Midbrain (tissue), 1 donor: ENCODE data around the gene SV2B.

Source experiments
- DNase-seq: peaks from one replicate; lab custom pipeline; 2025; lab: John Stamatoyannopoulos, UW

The SV2B gene

DNA sequence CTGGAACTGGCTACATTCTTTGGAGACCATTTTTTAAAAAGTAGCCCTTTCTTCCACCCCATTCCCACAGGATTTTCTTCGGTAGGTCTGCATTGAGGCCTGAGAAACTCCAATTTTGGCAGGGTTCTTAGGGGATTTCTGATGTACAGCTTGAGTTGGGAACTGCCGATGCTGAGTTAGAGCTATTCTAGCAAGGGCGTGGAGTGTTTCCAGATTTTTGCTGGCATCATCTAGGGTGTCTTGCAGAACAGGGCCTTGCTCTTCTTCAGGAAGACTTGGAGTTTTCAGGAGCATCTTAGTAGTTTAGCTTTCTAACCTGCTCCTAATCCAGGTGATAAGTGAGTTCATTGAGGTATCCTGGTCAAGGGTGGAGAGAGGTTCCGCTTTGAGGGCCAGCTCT, 41.0 kb downstream of the SV2B start:
- no peak for DNase-seq

DNA sequence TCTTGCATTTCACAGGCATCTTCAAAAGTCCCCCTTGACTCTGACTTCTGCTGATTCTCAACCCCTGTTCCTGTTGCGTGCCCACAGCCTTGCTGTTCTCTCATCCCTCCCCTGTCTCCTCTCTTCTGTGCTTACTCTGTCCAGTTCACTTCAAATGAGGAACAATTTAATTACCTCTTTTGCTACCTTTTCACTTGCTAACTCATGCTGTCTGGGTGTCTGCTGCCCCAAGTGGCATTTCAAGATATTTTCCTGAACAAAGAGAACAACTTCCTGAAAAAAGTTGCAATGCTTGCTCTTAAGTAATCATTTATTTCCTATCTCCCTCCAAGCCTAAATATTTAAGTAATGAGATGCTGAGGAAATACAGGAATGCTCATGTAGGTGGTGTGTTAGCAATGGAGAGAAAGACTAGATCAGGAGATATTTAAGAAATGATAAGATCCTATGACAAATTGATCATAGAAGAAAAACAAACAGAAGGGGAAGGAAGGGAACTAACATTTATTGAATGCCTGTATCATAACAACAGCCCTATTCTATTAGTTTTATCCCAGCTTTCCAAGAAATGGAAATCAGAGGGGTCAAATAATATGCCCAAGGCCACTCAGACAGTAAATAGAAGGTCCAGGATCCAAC, 42.2 kb downstream of the SV2B start:
- DNase-seq = no peak

DNA sequence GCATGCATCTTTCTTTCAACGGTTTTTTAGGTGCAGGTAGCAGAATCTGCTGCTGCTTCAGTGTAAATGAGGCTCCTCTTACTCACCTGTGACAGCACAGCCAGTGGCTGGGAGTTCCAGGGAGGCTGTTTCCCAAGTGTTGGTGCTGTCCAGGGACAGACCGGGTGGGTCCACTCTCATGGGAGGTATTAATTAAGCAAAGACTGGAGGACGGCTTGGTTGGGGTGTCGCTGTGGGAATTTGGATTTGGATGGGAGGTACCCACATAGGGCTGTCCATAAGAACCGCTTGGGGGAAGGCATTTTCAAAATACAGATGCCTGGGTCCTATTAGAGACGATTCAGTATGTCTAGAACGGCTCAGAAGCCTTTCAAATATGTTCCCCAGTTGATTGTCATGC, 42.9 kb downstream of the SV2B start:
- DNase-seq = no peak

DNA sequence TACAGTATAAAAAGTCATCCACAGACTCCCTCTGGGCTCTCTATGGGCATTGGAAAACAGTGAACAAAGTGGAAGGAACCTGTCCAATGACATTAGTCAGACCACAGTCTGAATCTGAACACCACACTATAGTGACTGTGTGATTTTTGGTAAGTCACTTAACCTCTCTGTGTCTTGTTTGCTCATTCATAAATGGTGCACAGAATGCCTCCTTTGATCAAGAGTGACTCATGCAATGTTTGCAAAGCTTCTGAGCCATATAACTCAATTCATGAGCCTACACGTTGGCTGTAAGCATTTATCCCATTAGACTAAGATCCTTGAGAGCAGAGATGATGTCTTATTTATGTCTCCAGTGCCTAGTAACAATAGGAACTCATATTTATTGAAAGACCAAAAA, 46.7 kb downstream of the SV2B start:
- DNase-seq = no peak

DNA sequence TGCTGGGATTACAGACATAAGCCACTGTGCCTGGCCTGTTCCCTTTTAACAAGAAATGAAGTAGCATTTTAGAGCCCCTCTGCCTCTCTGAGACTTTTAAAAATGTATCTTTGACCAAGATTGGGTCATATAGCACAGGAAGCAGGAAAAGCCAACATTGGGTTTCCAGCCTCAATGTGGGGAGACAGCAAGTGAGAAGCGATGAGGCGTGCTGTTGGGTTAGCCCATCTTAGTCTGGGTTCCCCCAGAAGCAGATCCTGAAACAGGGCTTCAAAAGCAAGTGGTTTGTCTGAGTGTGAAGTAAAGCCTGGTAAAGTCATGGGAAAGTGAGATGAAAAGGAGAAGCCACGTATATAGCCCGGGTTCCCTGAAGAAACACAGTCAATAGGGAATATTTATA, 48.2 kb downstream of the SV2B start:
- no peak for DNase-seq

DNA sequence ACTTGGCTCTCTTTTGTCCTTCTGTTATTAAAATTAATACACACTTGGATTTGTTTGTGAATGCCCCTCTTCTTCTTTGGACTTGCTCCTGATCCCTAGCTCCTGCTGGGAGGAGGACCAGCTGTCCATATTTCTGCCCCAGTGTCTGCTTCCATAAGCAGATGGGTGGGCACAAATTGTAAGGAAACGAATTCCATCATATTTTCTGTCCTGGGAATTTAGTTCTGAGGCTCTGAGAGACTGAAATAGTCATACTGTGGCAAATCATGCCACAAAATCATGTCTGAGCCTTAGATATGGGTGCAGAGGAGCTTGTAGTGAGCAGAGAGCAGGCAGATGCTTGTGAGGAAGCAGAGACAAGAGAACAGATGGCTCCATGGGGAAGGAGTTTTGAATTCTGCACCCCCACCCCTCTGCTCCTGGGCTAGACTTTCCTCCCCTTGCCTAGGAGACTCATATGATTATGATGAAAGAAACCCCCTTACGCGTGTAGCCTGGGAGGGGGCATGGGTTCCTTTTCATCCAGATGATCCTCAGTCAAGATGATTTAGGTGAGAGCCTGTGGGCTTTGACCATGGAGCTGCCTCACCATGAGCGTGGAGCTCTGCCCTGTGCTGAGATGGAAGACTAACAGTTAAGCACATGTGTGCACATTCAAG, 50.6 kb downstream of the SV2B start:
- DNase-seq = no peak

DNA sequence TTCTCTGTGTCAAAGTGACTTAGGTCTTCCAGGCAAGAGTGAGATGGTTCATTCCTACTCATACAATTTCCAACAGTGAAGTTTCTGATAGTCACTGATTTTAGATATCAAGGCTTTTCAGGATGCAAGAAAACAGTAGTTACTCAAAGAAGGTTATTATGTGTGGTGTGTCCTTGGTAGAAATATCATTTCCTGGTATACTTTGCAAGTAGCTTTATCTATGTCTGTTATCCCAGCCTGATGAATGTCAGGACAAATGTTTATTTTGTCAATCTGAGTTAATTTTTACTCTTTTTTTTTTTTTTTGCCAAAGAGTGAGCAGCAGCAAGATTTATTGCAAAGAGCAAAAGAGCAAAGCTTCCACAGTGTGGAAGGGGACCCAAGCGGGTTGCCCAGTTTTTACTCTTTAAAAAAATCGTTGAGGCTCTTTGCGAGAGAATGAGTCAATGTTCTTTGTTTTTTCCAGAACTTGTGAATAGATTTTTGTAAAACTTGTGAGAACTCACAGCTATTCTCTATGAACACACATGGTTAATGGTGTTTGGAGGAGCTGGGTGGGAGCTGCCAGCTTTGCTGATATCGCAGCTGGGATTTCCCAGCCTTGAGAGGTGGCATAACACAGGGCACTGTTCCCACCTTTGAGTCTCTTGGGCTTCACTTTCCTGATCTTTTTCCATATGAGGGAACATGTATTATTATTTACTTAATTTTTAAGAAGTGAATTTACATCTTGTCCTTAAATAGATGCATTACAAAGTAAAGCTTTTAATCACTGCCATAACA, 51.9 kb downstream of the SV2B start:
- no peak for DNase-seq

DNA sequence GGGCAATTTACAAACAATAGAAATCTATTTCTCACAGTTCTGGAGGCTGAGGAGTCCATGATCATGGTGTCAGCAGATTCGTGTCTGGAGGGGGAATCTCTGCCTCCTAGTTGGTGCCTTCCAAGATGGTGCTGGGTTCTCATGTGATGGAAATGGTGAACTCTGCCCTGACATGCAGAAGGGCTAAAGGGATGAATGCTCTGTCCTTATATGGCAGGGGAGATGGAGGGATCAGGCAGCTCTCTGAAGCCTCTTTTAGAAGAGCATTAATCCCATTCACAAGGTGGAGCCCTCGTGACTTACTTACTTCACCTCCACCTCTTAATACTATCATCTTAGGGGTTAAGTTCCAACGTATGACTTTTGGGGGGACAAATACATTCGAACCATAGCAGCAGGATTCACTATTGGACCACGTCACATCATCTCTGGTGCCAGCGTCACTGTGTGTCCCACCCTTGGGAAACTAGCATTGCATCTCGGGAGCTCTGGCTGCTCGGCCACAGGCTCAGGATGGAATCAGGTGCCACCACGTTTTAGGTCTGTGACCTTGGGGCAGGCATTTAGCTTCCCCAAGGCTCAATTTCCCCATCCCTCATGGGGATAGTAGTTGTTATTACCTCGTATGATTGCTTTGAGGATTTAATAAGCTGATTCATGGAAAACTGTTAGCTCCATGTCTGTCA, 53.0 kb downstream of the SV2B start:
- DNase-seq = no peak

DNA sequence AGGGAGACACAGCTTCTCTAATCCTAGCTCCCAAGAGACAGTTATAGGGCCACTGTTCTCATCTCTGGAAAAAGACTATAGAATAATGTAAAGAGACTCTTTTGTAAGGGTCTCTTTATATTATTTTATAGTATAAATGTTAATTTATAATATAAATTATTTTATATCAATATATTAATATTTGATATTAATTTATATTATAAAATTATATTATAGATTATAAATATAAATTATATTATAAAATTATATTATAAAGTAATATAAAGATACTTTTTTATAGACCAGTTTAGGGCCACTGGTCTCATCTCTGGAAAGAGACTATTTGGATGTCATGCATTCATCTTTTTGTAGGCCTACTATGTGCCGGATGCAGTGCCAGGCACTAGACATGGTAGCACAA, 53.9 kb downstream of the SV2B start:
- no peak for DNase-seq

DNA sequence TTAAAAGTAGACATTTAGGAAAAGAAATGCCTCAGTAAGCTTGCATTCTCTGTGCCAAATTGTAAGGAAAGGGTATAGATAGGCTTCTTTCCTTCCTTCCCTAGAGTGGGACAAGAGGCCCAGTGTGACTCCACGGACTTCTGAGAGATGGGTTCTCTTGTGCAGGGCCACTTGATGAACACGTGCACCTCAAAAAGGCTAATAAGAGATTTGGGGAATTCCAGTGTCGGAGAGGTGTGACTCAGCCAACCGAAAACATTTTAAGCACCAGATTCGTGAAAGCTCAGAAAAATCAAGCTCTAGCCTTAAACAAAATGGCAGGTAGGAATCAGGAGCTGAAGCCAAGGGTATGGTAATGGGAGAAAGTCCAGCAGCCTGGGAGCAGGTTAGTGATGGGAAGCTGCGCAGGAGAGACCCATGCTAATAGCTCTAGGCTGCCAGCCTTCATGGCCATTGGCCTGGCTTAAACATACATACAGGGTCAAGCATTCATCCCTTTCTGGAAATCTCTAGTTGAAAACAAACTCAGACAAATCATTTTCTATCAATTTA, 56.2 kb downstream of the SV2B start:
- no peak for DNase-seq

DNA sequence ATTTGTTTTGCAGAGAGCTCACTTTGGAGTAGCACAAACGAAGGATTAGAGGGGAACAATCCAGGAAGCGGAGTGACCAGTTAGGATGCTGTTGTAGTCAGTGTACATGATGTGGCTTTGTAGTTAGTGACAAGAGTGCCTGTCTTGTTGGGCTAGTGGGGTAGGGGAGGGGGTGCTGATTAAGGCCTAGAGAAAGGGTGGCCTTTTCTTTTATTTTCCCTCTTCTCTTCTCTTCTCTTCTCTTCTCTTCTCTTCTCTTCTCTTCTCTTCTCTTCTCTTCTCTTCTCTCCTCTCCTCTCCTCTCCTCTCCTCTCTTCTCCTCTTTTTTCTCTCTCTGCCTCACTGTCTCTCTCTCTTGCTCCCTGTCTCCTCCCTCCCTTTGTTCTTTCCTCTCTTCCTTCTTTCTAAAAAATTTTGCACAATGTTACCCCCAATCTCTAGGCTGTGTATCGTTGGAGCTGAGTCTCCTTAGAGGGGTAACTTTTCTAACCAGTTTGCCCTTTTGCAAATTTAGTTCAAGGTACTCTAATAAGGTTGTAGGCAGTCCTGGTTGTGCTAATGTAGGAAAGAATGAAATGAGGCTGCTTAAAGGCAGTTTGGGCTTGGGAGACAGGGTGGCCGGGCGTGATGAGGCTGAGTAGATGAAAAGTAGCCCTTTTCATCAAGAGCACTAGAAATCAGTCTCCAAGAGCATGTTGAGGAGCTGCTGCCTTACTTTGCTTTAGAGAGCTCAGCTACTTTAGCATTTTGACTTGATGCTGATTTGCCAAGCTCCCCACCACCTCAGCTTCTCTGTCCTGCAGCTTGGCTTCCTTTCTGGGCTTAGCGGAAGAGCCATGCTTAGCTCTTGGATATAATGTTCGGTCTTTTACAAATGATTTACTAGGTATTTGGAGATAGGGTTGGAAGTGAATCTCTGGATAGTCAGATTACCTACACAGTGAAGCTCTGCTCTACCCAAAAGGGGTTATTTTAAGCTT, 58.6 kb downstream of the SV2B start:
- DNase-seq = no peak

DNA sequence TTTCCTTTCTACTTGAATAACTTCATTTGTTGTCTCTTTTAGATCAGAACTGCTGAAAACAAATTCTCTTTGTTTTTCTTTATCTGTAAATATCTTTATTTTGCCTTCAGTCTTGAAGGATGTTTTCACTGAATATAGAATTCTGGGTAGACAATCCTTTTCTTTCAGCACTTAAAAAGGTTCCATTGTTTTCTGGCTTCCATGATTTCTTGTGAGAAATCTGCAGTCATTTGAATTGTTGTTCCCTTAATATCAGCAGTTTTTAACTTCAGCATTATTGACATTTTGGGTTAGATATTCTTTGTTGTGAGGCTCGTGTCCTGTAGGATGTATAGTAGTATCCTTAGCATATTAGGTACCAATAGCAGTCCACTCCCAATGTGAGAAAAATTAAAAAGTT, 65.8 kb downstream of the SV2B start:
- no peak for DNase-seq

DNA sequence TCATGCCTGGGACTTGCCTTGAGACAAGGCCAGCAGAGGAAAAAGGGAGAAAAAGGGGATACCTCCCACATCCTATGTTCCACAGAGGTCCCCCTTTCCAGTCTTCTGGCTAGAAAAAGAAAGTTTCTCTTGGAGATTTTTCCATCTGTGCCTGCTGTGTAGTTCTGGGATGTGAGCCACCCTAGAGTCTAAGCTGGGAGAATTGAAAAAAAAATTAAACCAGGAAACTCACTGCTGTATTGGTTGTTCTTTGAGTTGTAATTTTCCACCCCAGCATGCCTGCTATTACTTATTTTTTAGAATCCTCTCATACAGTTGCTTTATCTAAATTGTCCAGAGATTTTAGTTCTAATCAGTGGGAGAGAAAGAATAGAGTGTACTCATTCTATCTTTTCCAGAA, 68.4 kb downstream of the SV2B start:
- no peak for DNase-seq

DNA sequence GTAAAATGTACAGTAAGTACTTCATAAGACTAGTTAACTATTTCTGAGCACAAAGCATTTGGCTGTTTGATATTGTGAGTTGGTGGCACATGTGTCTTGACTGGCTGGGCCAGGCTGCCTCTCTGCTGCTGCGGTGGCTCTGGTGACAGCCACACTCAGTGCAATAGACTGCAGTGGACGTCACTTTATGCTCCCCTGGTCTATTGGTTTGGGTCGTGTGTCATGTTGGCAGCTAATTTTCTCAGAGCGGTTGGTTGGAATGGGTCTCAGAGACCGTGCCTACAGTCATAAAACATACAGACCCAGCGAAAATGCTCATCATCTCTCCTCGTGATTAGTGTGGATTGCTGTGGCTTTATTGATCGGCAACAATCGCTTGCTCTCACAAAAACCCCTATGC, 71.3 kb downstream of the SV2B start:
- DNase-seq = no peak

DNA sequence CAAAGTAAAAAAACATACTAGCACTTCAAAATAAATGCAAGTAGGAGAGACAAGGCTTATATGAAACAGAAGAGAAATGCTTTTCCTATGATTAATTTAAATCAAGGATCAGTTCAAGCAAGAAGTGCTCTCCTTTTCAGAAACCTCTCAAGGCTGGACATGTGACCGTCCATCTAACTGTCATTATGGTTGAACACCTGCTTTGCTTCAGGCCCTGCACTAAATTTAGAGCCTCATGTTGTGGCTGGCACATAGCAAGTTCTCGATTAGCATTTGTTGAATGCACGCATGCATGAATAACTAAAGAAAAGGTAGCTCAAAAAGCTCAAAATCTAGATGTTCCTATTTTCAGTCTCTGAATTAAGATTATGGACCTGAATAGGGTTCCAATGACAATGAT, 82.0 kb downstream of the SV2B start:
- no peak for DNase-seq

DNA sequence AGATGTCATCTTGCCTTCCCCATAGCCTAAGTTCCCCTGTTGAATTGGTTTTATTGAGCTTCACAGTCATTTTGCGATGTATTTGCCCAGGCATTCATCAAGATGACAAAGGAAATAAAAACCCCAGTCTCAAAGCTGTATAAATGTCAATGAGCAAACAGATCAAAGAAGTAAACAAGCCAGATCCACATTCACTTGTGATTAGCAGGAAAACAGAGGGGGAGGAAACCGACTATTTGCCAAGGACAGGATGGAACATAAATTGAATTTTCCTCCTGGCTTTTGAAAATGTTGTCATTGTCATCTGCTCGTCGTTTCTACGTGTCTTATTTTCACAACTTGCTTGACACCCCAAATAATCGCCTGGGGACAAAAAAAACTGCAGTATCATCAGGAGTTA, 83.5 kb downstream of the SV2B start:
- no peak for DNase-seq

DNA sequence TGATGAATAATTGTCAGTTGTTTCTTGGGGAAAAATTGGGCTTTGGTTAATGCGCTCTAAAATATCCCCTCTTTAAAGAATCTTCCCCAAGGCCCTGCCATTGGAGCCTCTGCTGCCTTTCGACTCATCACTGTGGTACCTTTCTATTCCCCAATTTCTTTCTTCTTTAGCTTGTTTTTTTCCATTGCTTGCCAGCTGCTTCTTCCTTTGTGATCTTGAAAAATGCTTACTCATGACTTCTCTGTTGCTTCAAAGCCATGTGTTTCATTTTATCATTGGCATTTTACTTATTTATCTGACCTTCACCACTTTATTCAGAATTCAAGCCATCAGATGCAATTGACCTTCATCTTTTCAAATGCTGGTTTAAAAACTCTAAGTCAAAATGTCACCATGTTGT, 84.4 kb downstream of the SV2B start:
- DNase-seq = no peak

DNA sequence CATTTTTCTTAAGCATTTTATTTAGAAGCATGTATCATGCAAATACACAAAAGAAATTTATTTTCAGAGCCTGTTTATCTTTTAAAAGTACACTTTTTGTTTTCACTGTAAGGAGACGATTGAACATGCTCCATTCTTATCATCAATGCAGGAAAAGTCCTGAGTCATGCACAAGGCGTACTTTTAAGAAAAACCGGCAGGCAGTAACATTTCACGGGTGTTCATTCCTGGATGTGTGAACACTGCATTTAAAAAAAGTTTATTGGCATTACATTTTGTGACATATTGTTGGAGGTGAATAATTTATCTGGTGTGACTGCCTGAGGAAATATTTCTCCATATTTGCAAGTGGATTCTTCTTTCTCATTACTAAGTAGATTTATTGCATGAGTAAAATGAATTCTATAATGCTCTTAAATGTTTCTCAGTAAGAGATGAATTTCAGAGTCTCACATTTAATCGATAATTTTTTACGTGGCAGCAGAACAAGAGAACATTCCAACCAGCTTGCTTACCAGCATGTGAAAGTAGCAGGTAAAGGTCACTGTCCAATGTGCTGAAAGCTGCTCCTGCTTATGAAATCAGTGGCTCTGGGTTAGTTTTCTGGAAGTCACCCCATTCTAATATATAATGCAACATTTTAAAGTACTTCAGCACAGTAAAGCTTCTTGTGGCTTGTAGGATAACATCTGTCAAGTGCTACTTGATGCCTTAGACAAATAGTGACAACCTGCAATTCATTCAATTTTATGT, 87.0 kb downstream of the SV2B start:
- DNase-seq = no peak

DNA sequence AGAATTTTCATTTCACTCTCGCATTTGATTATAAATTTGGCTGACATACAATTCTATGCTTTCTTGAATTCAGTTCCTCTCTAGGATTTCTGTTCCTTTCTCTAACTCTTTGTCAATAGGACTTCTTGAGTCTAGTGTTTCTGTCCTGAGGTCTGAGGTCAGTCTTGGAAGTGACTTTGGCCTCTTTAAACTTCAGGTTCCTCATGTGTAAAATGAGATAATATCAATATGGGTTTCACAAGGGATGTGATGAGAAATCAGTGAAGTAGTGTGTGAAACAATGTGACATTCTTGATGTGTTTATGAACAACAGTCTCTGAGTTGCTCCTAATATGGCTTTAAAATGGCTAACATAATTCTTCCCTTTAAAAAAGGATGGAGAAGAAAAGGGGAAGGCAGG, 92.2 kb downstream of the SV2B start:
- DNase-seq = no peak

DNA sequence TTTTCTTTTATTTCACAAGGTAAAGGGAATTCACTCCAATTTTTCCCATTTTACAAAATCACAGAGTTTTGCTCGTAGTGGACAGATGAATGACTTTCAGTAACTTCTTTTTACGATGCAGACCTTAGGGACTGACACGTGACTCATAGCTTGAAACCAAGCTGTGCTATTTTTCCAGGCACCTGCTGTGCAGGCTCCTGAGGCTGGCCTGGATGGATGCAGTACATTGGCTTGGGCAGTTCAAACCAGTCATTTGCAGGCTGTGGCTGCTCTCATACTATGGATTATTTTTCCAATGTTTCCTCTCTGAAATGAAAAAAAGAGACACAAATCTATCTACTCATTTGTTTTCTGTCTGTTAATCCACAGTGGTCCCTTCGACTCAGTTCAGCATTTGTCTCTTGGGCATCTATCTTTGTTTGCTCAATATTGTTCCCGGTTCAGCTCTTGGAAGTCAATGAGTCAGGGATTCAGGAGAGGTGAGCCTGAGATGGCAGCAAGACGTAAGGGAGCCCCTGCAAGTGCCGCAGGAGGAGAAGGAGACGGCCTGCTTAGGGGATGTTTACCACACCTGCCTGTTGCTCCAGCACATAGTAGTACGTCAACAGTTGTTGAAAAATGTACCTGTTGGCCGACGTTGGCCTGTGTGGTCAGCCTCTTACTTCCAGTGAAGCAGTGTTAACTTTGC, 92.8 kb downstream of the SV2B start:
- no peak for DNase-seq
